Mesendoderm (in vitro differentiated cells): ENCODE results near the gene CYP26B1.

Experiments used
- DNase-seq: peaks from one replicate; pipeline ENCODE4 v3.0.0; 2013
- H2AK5ac ChIP-seq: 2 replicates; pipeline ENCODE4 v1.6.1; 2013; ENCODE audit warnings: low read length, inconsistent platforms
- H2BK120ac ChIP-seq: 2 replicates; pipeline ENCODE4 v1.6.1; 2013; ENCODE audit warnings: low read depth, mild to moderate bottlenecking, low read length, moderate library complexity, mixed read lengths
- H2BK15ac ChIP-seq: replicated peaks from 2 replicates; pipeline ENCODE4 v1.6.1; 2013; ENCODE audit warnings: low read depth, mild to moderate bottlenecking, moderate library complexity
- H2BK5ac ChIP-seq: 2 replicates; pipeline ENCODE4 v1.6.1; 2013; ENCODE audit warnings: low read length, inconsistent platforms
- H3K18ac ChIP-seq: 2 replicates; pipeline ENCODE4 v1.6.1; 2013; ENCODE audit warnings: mild to moderate bottlenecking, low read length, mixed read lengths
- H3K23ac ChIP-seq: one replicate; pipeline ENCODE4 v1.6.1; 2013; ENCODE audit warnings: low read length
- H3K27ac ChIP-seq: 2 replicates; pipeline ENCODE4 v1.5.1; 2013; ENCODE audit warnings: low read depth, mild to moderate bottlenecking, inconsistent platforms, low read length, moderate library complexity
- H3K27me3 ChIP-seq: 2 replicates; pipeline ENCODE4 v1.6.1; 2013; ENCODE audit warnings: low read length, control low read depth, mild to moderate bottlenecking, inconsistent platforms; ENCODE audit not compliant: insufficient read depth, poor library complexity
- H3K36me3 ChIP-seq: 2 replicates; pipeline ENCODE4 v1.6.1; 2013; ENCODE audit warnings: low read length, inconsistent platforms; ENCODE audit not compliant: control insufficient read depth, insufficient read depth
- H3K4ac ChIP-seq: one replicate; pipeline ENCODE4 v1.6.1; 2013; ENCODE audit warnings: low read depth, mild to moderate bottlenecking, low read length, moderate library complexity
- H3K4me1 ChIP-seq: 2 replicates; pipeline ENCODE4 v1.6.1; 2013; ENCODE audit warnings: low read depth, low read length, inconsistent platforms; ENCODE audit not compliant: control insufficient read depth
- H3K4me2 ChIP-seq: 2 replicates; pipeline ENCODE4 v1.6.1; 2013; ENCODE audit warnings: low read length
- H3K4me3 ChIP-seq: 2 replicates; pipeline ENCODE4 v1.5.1; 2013; ENCODE audit warnings: mild to moderate bottlenecking, low read length
- H3K56ac ChIP-seq: one replicate; pipeline ENCODE4 v1.6.1; 2013; ENCODE audit warnings: low read length
- H3K79me1 ChIP-seq: 2 replicates; pipeline ENCODE4 v1.6.1; 2013; ENCODE audit warnings: low read length, inconsistent platforms
- H3K79me2 ChIP-seq: 2 replicates; pipeline ENCODE4 v1.6.1; 2013; ENCODE audit warnings: mild to moderate bottlenecking, low read length; ENCODE audit not compliant: control insufficient read depth, insufficient read depth
- H3K9ac ChIP-seq: 2 replicates; pipeline ENCODE4 v1.6.1; 2013; ENCODE audit warnings: low read length, inconsistent platforms
- H4K5ac ChIP-seq: one replicate; pipeline ENCODE4 v1.6.1; 2013; ENCODE audit warnings: low read length
- H4K8ac ChIP-seq: one replicate; pipeline ENCODE4 v1.6.1; 2013; ENCODE audit warnings: low read depth, mild to moderate bottlenecking, control low read depth, low read length, moderate library complexity
- WGBS: extraction: QIAGEN DNeasy Blood & Tissue Kit; methylation state at CpG from one replicate; pipeline ENCODE4 v1.1.7; 2013; ENCODE audit warnings: low lambda C conversion rate, missing lambda C conversion rate; ENCODE audit not compliant: insufficient coverage; ENCODE audit errors: extremely low coverage; 5-methylcytosine and 5-hydroxymethylcytosine counted together

CYP26B1 gene

DNA sequence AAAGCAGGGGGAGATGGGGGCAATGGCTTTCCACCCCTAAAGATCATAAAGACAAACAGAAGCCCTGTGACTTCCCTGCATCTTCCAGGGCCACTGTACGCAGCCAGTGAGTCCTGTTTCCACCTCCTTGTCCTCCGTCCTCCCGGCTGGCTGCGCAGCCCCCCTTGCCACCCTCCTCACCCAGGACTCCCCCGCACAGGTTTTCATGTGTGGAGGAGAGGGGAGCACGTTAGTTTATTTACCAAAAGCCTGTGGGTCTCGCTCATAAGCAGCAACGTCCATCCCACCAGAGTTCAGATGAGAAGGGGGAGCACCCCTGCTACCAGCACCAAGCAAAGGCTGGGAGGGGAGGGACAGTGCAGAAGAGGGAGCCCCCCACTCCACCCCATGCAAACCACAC lies 11.7 kb downstream of the CYP26B1 start:
- no CpG with 5 or more reads among the region's 8 CpGs for WGBS
- no peak overlapping the region for H3K27ac ChIP-seq
- H3K56ac ChIP-seq: no peak overlapping the region

DNA sequence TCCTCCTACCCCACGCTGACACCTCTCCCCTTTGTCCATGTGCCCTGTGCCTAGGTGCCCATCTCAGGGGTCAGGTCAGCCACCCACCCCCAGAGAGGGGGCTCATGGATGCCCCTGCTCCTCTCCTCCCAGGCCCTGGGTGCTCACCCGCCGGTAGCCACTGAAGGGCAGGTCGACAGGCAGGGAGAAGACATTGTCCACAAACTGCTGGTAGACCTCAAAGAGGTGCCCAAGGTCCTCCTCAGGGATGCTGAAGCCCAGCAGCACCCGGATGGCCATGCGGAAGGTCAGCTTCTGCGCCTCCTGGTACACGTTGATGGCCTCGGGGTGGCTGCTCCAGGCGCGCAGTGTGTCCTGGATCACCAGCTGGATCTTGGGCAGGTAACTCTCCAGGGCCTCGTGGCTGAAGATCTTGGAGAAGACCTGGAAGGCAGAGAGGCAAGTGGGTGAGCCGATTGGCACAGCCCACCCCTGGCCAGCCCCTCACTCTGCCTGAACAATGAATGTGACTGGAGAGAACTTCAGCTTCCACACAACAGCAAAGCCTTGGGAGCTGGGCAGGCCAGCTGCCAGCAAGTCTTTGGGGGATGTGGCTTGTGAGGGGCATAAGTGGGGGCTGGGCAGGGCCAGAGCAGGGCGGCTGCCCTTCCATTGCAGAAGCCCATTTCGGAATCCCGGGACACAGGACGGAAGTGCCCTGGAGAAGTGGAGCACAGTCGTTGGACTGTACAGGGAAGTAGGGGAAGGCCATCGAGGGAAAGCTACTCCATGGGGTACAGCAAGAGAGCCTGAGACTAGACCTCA lies 12.5 kb downstream of the CYP26B1 start:
- WGBS: no CpG with 5 or more reads among the region's 19 CpGs

More for the DNA sequence above, 11.7 kb downstream of the CYP26B1 start:
- Histone ChIP-seq H3K4me2 (no peak overlapping the region), H3K23ac (no peak overlapping the region), H2BK5ac (no peak overlapping the region), H3K79me1 (no peaks in the 10 kb centered on the region), H3K36me3 (no peaks in the 10 kb centered on the region), H3K18ac (no peak overlapping the region), H3K79me2 (no peaks in the 10 kb centered on the region), H3K9ac (no peak overlapping the region), H3K27me3 (no peaks in the 10 kb centered on the region), H2AK5ac (no peak overlapping the region), H3K4me1 (no peaks in the 10 kb centered on the region), H3K4ac (no peak overlapping the region), H3K4me3 (no peak overlapping the region), H2BK120ac (no peak overlapping the region), H4K5ac (no peak overlapping the region), H4K8ac (no peak overlapping the region), H2BK15ac (no peak overlapping the region)
- DNase-seq: no peak

DNA sequence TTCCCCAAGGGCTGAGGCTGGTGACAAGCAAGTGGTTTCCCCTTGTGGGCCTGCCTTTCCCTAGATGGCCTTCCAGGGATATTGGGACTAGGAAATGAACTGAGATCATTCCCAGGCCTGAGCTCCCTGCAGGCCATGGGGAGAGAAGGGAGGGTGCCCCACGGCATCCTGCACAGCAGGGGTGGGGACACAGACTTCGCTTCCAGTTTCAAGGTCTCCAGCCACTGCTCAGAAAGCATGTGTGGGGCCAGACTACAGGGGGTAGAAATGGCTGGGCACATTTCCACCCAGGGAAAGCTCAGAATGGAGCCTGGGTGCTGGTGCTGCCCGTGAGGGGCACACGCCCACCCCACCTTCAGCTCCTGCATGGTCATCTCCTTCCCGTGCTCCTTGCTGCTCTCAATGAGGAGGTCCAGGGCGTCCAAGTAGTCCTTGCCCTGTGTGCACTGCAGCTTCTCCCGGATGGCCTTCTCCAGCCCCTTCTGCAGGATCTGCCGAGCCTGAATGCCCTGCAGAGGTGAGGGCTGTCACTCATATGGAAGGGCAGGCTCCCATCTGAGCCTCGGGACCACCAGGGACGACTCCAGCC lies 13.2 kb downstream of the CYP26B1 start:
- no peak overlapping the region for H3K27ac ChIP-seq
- no peak overlapping the region for H3K9ac ChIP-seq
- no peak overlapping the region for H2AK5ac ChIP-seq
- H3K27me3 ChIP-seq: no peaks in the 10 kb centered on the region
- no peak overlapping the region for H3K18ac ChIP-seq
- H3K36me3 ChIP-seq: no peaks in the 10 kb centered on the region
- H4K8ac ChIP-seq: no peak overlapping the region
- no CpG with 5 or more reads among the region's 10 CpGs for WGBS
- H3K79me2 ChIP-seq: no peaks in the 10 kb centered on the region
- H2BK5ac ChIP-seq: no peak overlapping the region
- no peak overlapping the region for H2BK15ac ChIP-seq
- H3K4me2 ChIP-seq: no peak overlapping the region
- H4K5ac ChIP-seq: no peak overlapping the region
- DNase-seq: no peak
- H2BK120ac ChIP-seq: no peak overlapping the region
- no peak overlapping the region for H3K56ac ChIP-seq
- no peaks in the 10 kb centered on the region for H3K79me1 ChIP-seq
- H3K4me1 ChIP-seq: no peaks in the 10 kb centered on the region
- H3K4ac ChIP-seq: no peak overlapping the region
- no peak overlapping the region for H3K23ac ChIP-seq
- no peak overlapping the region for H3K4me3 ChIP-seq

More for the DNA sequence above, 12.5 kb downstream of the CYP26B1 start:
- Histone ChIP-seq H3K27ac (no peak overlapping the region), H4K8ac (no peak overlapping the region), H3K56ac (no peak overlapping the region), H2BK120ac (no peak overlapping the region), H3K4me2 (no peak overlapping the region), H2BK15ac (no peak overlapping the region), H2BK5ac (no peak overlapping the region), H3K4me1 (no peaks in the 10 kb centered on the region), H3K4ac (no peak overlapping the region), H3K36me3 (no peaks in the 10 kb centered on the region), H4K5ac (no peak overlapping the region), H3K4me3 (no peak overlapping the region), H3K79me2 (no peaks in the 10 kb centered on the region), H3K27me3 (no peaks in the 10 kb centered on the region), H3K79me1 (no peaks in the 10 kb centered on the region), H3K18ac (no peak overlapping the region), H3K23ac (no peak overlapping the region), H2AK5ac (no peak overlapping the region), H3K9ac (no peak overlapping the region)
- no peak for DNase-seq

DNA sequence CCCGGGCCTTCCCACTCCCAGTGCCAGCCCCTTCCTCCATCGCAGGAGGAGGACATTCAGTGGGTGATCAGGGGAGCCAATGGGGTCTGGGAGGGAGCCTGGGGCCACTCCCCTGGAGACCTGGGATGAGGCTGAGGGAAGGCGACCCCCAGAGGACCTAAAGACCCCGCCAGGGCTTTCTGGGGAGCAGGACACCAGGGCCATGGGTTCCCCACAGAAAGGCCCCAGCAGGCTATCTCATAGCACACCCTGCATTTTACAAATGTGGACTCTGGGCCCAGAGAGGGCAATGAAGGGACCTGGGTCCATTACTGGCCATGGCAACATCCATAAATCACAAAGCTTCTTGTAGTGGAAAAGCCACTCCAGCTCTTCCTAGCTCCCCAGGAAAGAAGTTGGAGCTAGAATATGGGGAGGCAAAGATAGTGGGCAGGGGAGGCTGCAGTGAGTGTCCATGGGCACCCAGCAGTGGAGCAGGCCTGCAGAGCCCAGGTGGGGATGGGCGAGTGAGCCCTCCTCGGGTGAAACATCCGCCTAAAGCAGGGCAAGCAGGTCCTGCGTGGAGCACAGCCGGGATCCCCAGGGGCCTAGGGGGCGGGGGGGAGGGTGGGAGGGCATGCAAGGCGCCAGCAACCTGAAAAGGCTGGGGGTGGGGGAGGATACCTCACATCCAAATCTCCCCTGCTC lies 13.8 kb downstream of the CYP26B1 start:
- Histone ChIP-seq H3K36me3 (no peaks in the 10 kb centered on the region), H3K79me2 (no peaks in the 10 kb centered on the region), H2AK5ac (no peak overlapping the region), H3K27ac (no peak overlapping the region), H4K8ac (no peak overlapping the region), H3K4me3 (no peak overlapping the region), H3K56ac (no peak overlapping the region), H3K4me2 (no peak overlapping the region), H3K18ac (no peak overlapping the region), H3K23ac (no peak overlapping the region), H4K5ac (no peak overlapping the region), H2BK120ac (no peak overlapping the region), H2BK5ac (no peak overlapping the region), H3K4me1 (no peaks in the 10 kb centered on the region), H3K79me1 (no peaks in the 10 kb centered on the region), H3K27me3 (no peaks in the 10 kb centered on the region), H3K4ac (no peak overlapping the region), H2BK15ac (no peak overlapping the region), H3K9ac (no peak overlapping the region)
- DNase-seq: no peak
- WGBS: no CpG with 5 or more reads among the region's 11 CpGs

DNA sequence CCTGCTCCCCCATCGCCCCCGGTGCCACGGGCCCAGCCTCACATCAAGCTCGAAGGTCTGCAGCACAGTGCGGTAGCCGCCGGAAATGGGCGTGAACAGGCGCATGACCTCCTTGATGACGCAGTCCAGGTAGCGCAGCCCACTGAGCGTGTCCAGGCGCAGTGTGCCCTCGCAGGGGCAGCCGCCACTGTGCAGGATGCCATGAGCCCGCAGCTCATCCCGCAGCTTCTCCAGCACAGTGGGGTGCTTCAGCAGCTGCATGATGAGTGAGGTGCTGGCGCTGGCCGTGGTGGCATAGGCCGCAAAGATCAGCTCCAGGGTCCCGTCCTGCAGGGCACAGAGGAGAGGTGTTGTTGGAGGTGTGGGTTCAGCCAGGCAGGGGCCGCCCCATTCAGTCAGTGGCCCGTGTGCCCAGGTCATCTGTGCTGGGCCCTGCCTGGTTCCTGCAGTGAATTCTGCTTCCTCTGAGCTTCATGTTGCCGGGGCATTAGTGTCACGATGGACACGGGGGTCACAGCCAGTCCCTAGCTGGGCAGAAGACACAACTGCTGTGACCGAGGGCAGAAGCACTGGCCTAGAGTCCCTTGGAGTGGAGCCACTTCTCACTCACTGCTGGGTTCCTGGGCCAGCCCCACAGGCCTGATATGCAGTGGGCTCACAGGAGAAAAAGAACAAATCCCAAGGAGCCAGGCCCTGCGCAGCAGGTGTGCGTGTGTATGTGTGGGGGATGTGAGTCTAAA lies 14.5 kb downstream of the CYP26B1 start:
- no peak overlapping the region for H3K4me3 ChIP-seq
- no peaks in the 10 kb centered on the region for H3K79me2 ChIP-seq
- H3K56ac ChIP-seq: no peak overlapping the region
- no peaks in the 10 kb centered on the region for H3K4me1 ChIP-seq
- H2AK5ac ChIP-seq: no peak overlapping the region
- H3K79me1 ChIP-seq: no peaks in the 10 kb centered on the region
- H2BK120ac ChIP-seq: no peak overlapping the region
- no peak overlapping the region for H4K8ac ChIP-seq
- no peak overlapping the region for H3K4me2 ChIP-seq
- H3K36me3 ChIP-seq: no peaks in the 10 kb centered on the region
- H3K27ac ChIP-seq: no peak overlapping the region
- no CpG with 5 or more reads among the region's 29 CpGs for WGBS
- no peak for DNase-seq
- no peak overlapping the region for H3K9ac ChIP-seq
- H4K5ac ChIP-seq: no peak overlapping the region
- no peak overlapping the region for H2BK5ac ChIP-seq
- no peak overlapping the region for H3K23ac ChIP-seq
- no peak overlapping the region for H3K4ac ChIP-seq
- no peaks in the 10 kb centered on the region for H3K27me3 ChIP-seq
- H2BK15ac ChIP-seq: no peak overlapping the region
- no peak overlapping the region for H3K18ac ChIP-seq
